GM18873 (cell line): ENCODE results near the gene TEX11.
"Not testable (repeated sequence)": the region's sequence is repeated elsewhere in the genome, so short reads cannot be mapped to it uniquely, and the experiment has no call there.

Source experiments
- ATAC-seq: cut with Tn5 transposase; IDR thresholded peaks from one replicate; pipeline ENCODE4 v1.9.1; 2021; ENCODE audit warnings: mild to moderate bottlenecking, moderate library complexity, moderate number of reproducible peaks; ENCODE audit not compliant: unreplicated experiment, low FRiP score

TEX11 gene

DNA sequence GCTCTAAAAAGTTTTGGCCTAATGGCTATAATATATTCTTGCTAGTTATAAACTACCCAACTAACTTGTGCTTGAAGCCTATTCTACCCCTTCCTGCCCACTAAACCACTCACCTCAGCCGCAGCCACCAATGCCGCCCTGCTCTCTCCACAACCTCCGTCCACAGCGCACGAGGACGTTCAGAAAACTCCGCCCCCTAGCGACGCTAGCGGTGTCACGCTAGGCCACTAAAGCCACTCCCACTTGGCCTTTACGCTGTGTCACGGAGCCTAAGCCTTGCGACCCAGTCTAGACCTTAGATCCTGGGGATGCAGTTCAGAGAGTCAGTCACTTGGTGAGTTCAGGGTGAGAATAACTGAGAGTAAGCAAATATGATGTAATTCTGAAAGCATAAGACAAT, at the start of gene TEX11:
Gene TEX11 (minus strand): TSS at position 171 of the 400 bp plus-strand sequence. CDS start 922 bp downstream, outside the sequence.
- ATAC-seq: no peak

DNA sequence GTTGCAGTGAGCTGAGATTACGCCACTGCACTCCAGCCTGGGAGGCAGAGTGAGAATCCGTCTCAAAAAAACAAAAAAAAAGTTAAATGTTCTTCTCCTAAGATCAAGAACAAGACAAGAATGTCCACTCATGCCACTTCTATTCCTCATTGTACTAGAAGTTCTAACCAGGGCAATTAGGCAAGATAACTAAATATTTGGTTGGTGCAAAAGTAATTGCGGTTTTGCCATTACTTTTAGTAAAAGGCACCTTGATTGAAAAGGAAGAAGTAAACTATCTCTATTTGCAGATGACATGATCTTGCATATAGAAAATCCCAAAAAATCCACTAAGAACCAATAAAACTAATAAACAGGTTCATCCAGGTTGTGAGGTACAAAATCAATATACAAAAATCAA, 46.4 kb upstream of the TEX11 start:
- ATAC-seq: no peak

DNA sequence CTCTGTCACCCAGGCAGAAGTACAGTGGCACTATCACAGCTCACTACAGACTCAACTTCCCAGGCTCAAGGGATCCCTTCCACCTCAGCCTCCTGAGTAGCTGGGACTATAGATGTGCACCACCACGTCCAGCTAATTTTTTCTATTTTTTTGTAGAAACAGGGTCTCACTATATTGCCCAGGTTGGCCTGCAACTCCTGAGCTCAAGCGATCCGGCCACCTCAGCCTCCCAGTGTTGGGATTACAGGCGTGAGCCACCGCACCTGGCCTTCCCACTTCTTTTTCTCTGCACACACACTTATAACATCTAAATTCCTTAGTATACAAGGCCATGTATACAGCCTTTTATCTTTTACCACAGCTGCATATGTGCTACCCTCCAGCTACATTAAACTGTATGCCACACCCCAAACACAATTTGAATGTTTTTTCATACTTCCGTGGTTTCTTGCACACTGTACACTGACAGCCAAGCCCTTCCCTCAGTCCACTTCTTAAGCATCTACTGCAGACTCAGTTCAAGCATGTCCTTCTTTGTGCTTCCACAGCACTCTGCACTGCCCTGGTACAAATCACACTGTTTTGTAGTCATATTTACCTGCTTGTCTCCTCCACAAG, 15.9 kb upstream of the TEX11 start:
- ATAC-seq: no peak

DNA sequence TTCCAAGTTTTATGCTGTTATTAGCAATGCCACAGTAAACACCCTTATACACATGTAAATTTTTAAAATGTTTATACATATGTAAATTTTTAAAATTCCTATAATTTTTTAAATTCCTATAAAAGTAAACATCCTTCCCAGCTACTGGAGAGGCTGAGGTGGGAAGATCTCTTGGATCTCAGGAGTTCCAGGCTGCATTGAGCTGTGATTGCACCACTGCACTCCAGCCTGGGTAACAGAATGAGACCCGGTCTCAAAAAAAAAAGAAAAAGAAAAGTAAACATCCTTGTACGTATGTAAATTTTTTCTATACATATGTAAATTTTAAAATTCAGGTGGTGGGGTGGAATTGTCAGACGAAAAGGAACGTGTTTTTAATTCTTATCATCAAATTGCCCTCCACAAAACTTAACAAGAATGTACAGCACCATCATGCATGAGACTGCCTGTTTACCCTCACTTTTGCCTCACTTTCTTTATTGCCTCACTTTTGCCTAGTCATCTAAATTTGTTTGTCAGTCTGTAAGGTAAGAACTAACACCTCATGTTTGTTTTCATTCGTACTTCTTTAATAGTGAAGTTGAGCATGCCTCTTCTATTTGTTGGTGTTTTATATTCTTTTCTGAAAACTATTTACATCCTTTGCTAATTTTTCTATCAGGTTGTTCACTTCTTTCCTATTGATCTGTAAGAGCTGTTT, 14.4 kb upstream of the TEX11 start:
- no peak for ATAC-seq

DNA sequence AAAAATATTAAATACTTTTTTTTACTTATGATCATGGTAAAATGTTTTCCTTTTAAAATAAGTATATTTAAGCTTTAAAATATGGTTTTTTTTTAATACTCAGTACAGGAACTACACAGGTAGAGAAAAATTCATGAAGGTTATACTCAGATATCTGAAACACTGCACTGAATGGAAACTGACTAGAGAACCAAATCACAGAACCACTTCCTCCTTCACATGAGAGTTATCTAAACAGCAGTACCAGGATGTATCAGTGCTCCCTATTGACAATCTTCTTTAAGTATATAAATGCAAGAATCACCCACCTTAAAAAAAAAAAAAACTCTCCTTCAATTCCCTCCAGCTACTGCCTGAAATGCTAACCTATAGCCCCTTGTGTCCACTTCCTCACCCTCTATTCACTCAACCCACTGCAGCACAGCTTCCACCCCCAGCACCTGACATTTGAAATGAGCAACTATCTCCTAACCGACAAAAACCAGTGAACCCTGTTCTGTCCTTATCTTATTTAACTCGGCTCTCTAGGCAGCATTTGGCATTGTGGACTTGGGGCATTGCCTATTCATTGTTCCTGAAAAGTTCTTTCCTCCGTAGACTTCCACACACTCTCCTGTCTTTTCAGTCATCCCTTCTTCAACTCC, 13.3 kb upstream of the TEX11 start:
- no peak for ATAC-seq

DNA sequence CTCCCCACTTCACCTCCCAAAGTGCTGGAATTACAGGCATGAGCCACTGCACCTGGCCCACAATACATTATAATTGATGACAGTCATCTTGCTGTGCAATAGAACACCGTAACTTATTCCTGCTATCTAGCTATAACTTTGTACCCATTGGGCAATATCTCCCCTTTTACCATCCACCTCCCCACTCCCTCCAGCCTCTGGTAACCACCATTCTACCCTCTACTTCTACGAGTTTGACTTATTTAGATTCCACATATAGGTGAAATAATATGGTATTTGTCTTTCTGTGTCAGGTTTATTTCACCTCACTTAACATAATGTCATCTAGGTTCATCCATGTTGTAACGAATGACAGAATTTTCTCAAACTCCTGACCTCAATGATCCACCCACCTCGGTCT, 8.2 kb upstream of the TEX11 start:
- ATAC-seq: no peak

DNA sequence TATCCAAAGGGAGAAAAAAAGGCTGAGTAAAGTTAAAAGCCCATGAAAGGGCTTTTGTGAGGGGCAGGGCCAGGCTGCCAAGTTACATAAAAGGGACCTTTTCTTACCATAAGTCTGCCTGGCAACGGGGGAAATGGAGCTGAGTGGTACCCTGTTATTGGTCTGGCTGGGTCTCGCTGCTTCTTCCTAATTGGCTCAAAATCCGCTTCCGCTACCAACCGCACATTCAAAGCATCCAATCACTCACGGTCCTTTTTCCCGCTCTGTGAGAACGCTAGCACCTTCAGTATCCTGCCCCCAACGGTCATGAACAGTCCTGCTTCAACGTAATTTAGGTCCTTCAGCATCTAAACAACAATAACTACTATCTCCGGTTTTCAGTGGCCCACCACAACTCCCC, 611 bp downstream of the TEX11 start:
- no peak for ATAC-seq

DNA sequence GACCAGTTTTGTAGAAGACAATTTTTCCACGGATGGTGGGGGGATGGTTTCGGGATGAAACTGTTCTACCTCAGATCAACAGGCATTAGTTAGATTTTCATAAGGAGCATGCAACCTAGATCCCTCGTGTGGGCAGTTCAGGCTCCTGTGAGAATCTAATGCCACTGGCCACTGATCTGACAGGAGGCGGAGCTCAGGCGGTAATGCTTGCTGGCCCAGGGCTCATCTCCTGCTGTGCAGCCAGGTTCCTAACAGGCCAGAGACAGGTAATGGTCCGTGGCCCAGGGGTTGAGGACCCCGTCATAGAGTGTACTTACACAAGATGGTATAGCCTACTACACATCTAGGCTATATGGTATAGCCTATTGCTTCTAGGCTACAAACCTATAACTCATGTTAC, 7.0 kb downstream of the TEX11 start:
- ATAC-seq: no peak

DNA sequence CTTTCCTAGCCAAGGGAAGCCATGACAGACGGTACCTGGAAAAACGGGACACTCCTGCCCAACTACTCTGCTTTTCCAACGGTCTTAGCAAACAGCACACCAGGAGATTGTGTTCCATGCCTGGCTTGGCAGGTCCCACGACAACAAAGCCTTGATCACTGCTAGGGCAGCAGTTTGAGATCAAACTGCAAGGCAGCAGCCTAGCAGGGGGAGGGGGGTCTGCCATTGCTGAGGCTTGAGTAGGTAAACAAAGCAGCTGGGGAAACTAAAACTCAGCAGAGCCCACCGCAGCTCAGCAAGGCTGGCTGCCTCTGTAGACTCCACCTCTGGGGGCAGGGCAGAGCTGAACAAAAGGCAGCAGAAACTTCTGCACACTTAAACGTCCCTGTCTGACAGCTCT, 18.1 kb downstream of the TEX11 start:
- ATAC-seq: not testable (repeated sequence)

DNA sequence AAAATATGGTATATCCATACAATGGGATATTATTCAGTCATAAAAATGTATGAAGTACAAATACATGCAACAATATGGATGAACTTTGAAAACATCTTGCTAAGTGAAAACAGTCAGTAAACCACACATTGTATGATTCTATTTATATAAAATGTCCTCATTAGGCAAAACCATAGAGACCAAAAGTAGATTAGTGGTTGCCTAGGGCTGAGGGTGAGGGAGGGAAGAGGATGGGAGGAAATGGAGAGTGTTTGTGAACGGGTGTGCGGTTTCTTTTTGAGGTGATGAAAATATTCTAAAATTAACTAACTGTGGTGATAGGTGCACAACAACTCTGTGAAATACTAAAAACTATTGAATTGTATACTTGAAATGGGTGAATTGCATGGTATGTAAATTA, 29.6 kb downstream of the TEX11 start:
- ATAC-seq: no peak

DNA sequence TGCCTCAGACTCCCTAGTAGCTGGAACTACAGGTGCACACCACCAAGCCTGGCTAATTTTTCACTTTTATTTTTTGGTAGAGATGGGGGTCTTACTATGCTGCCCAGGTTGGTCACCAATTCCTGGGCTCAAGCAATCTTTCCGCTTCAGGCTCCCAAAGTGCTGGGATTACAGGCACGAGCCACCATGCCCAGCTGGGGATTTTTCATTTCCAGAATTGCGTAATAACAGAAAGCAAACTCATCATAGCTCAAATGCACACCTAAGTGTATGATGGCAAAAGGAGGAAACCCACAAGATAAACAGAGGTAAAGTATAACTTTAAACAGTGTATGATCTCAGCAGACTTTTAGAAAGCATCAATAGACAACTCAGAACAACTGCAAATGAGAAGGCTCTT, 56.2 kb downstream of the TEX11 start:
- no peak for ATAC-seq

DNA sequence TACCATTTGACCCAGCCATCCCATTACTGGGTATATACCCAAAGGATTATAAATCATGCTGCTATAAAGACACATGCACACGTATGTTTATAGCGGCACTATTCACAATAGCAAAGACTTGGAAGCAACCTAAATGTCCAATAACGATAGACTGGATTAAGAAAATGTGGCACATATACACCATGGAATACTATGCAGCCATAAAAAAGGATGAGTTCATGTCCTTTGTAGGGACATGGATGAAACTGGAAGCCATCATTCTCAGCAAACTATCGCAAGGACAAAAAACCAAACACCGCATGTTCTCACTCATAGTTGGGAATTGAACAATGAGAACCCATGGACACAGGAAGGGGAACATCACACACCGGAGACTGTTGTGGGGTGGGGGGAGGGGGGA, 64.4 kb downstream of the TEX11 start:
- not testable (repeated sequence) for ATAC-seq

DNA sequence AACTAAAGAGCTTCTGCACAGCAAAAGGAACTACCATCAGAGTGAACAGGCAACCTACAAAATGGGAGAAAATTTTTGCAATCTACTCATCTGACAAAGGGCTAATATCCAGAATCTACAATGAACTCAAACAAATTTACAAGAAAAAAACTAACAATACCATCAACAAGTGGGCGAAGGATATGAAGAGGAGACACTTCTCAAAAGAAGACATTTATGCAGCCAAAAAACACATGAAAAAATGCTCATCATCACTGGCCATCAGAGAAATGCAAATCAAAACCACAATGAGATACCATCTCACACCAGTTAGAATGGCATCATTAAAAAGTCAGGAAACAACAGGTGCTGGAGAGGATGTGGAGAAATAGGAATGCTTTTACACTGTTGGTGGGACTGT, 64.9 kb downstream of the TEX11 start:
- not testable (repeated sequence) for ATAC-seq

DNA sequence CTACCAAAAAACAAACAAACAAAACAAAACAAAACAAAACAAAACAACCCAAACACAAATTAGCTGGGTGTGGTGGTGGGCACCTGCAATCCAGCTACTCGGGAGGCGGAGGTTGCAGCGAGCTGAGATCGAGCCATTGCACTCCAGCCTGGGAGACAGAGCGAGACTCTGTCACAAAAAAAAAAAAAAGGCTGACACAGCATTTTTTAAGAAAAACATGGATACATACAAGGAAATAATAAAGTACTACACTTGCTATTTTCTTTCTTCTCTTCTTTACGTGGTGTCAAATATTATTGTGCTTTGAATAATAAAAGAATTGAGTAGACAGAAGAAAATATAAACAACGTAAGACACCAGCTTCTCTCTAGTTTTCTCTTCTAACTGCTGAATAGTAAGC, 73.9 kb downstream of the TEX11 start:
- no peak for ATAC-seq

DNA sequence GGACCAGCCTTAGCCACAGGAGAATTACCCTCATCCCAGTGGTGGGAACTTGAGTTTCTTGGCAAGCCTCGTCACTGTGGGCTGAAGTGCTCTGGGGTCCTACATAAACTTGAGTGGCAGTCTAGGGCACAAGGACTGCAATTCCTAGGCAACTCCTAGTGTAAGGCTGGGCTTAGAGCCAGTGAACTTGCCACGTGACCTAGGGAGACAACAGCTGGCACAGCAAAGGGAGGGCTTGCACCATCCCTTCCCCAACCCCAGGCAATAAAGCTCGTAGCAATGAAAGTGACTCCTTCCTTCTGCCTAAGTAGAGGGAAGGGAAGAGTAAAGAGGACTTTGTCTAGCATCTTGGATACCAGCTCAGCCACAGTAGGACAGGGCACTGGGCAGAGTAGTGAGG, 81.8 kb downstream of the TEX11 start:
- ATAC-seq: no peak

DNA sequence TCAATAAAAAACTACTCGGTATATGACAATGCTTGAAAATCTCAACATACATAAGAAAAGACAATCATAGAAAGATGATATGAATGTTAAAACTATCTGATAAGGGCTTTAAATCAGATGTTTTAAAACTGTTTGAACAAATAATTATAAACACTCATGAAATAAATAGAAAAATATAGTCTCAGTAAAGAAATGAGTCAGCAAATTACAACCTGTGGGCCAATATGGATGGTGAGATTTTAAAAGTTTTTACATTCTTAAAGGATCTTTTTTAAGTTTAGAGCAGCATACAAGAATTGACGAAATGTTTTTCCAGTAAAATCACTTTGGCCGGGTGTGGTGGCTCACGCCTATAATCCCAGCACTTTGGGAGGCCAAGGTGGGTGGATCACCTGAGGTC, 83.1 kb downstream of the TEX11 start:
- no peak for ATAC-seq

DNA sequence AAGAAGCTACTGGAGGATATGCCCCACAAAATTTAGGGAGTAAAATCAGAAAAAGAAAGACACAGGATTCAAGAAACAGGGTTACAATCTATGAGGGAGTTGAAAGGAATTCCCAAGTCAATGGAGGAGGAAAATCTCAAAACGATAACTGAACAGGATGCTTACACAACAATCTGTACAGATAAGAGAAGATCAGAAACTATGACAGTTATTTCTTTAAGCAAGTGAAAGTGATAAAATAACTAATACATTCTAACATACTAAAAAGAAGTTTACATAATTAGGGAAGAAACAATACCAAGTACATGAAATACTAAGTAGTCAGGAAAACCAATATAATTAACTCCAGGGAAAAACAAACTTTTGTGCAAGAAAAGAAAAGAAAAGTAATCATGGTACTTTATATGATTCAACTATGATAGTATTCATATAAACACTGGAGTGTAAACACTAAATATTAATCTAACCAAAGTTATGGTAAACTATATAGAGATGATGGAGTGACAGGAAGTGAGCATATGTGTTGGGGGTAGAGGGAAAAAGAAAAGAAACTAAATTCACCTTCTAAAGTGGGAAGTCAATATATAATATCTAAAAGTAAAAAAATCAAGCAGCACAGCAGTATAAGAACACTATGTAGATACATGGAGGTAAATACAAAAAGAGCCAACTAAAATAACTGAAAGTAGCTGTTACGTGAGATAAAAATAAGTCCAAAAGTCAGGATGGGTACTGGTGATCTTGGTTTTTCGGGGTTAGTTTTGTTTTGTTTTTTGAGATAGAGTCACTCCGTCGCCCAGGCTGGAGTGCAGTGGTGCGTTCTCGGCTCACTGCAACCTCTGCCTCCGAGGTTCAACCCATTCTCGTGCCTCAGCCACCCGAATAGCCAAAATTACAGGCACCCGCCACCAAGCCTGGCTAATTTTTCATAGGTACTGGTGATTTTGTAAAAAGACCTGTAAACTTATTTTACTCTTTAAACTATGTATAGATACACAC, 99.3 kb downstream of the TEX11 start:
- no peak for ATAC-seq

DNA sequence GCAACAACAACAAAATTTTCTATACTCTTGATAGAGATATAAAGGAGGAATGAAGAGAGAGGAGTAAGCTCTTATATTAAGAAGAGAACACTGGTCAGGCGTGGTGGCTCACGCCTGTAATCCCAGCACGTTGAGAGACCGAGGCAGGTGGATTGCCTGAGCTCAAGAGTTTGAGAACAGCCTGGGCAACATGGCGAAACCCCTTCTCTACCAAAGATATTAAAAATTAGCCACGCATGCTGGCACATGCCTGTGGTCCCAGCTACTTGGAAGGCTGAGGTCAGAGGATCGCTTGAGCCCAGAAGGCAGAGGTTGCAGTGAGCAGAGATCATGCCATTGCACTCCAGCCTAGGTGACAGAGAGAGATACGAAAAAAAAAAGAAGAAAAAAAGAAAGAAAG, 102.4 kb downstream of the TEX11 start:
- ATAC-seq: no peak

DNA sequence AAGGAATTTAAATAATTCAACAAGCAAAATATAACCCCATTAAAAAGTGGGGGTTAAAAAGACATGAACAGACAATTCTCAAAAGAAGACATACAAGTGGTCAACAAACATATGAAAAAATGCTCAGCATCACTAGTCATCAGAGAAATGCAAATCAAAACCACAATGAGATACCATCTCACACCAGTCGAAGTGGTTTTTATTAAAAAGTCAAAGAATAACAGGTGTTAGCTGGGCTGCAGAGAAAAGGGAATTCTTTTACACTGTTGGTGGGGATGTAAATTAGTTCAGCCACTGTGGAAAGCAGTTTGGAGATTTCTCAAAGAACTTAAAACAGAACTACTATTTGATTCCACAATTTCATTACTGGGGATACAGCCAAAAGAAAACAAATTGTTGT, 111.8 kb downstream of the TEX11 start:
- not testable (repeated sequence) for ATAC-seq

DNA sequence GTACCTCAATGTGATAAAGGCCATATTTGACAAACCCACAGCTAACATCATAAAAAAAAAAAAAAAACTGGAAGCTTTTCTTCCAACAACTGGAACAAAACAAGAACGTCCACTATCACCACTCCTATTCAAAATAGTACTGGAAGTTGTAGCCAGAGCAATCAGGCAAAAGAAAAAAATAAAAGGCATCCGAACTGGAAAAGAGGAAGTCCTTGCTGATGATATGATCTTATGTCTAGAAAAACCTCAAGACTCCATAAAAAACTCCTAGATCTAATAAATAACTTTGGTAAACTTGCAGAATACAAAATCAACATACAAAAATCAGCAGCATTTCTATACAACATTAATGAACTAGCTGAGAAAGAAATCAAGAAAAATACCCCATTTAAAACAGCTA, 134.3 kb downstream of the TEX11 start:
- no peak for ATAC-seq
